GM10266 (cell line): ENCODE results near the gene PIWIL4.

Source experiments
- DNase-seq: peaks from one replicate; pipeline ENCODE4 v3.0.0; 2012; ENCODE audit errors: extremely low spot score
- CTCF ChIP-seq: IDR thresholded peaks from 2 replicates; pipeline ENCODE4 v1.5.1; 2012; ENCODE audit warnings: mild to moderate bottlenecking, low read depth; ENCODE audit not compliant: control insufficient read depth, insufficient read depth; ENCODE audit errors: missing control alignments

PIWIL4 gene

DNA sequence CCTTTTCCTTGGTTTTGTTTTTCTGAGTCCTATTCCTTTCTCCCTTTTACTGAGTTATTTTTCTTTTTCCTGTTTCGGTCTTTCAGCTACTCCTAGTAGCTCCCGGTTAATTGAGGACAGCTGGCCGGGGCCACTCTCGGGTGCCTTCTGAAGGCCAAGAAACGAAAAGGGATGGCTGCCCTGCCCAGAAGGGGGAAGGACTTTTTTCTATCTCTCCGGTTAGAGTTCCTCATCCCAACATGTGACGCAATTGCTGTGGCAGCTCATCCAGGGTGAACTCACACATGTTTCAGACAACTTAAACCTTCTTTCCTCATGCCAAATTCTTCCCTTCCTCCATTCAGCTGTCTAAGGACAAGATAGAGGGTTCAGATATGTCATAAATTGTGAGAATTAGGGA lies 83.6 kb downstream of the PIWIL4 start:
- DNase-seq: no peak
- TF ChIP-seq CTCF: no peak

DNA sequence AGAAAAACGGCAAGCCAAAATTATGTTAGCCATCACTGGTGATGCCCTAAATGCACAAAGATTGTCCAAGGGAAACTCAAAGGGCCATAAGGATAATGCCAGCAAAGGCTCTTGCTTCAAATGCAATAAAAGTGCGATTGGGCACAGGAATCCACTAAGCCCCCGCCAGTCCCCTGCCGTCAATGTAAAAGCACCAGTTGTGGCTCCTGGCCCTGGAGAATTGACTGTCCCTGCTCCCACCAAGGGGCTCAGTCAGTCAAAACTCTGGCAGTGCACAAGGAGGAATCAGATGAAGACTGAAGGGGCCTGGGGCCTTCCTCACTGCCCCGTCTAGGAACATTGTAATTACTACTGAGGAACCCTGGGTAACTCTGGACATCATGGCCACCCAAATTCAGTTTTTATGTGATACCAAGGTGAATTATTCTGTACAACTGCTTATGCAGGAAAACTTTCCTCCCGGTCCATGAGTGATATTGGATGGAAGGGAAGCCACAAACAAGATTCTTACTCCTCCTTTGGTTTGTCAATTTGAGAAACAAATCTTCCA lies 85.6 kb downstream of the PIWIL4 start:
- TF ChIP-seq CTCF: no peak
- no peak for DNase-seq

DNA sequence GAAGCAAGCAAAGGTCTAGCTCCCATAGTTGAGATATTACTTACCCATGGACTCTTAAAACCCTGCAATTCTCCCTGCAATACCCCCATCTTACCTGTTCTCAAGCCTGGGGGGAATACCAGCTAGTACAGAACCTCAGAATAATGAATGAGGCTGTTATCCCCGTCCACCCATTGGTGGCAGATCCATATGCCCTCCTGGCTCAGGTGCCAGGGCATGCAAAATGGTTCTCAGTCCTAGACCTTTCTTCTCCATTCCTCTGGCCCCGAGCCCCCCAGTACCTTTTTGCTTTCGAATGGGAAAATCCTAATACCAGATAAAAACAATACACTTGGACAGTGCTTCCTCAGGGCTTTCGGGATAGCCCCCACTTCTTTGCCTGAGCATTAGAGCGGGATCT lies 86.4 kb downstream of the PIWIL4 start:
- TF ChIP-seq CTCF: no peak

DNA sequence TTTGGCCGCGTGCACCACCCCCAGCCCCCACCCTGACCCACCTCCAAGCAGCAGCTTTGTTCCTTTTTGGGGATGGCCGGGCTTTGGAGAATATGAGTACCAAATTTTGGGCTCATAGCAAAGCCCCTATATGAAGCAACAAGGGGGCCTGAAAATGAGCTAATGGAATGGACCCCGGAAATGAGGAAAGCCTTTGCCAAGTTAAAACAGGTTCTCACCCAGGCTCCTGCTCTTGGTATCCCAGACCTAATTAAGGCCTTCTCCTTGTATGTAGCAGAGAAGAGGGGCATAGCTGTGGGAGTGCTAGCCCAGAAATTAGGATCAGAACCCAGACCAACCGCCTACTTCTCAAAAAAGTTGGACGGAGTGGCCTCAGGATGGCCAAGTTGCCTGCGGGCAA lies 87.0 kb downstream of the PIWIL4 start:
- no peak for DNase-seq
- TF ChIP-seq CTCF: no peak

More for the DNA sequence above, 86.4 kb downstream of the PIWIL4 start:
- no peak for DNase-seq

- no peak for TF ChIP-seq CTCF
- no peak for DNase-seq
These were observed 88.1 kb downstream of the PIWIL4 start for GRCh38 chr11:94655291-94655690.

DNA sequence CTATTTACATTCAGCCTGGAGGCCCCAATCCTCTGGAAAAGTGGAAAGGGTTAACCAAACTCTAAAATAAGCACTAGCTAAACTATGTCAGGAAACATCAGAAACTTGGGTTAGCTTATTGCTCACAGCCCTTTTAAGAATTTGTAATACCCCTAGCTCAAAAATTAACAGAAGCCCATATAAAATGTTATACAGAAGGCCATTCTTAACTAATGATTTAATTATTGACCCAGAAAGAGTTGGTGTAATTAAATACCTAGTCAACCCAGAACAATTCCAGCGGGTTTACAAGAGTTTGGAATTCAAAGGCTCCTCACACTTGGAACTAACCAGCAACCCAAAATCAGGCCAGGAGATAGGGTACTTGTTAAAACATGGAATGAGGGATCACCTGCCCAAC lies 88.8 kb downstream of the PIWIL4 start:
- DNase-seq: no peak
- no peak for TF ChIP-seq CTCF

- no peak for DNase-seq
- no peak for TF ChIP-seq CTCF
These were observed 89.8 kb downstream of the PIWIL4 start for GRCh38 chr11:94656968-94657367.

GRCh38 chr11:94657629-94658028 lies 90.5 kb downstream of the PIWIL4 start:
- no peak for TF ChIP-seq CTCF
- DNase-seq: no peak
